Spleen (tissue), 13 donors: ENCODE results near the gene CD300C. TPM values are rescaled to one million over a fixed set of nuclear protein-coding genes. Genes with fewer than 3 reads are reported as not detected.

ENCODE experiments used
- DNase-seq: peaks from one replicate; pipeline ENCODE4 v3.0.0-alpha.2; 2020
- H3K27ac ChIP-seq, 8 donors: fragments of 200-600 bp; sonication (generic) in 7 of 8; 1 replicate in 4 of 8; 2 replicates in 4 of 8; pipeline versions ENCODE4 v1.5.0 to v1.8.0; 2016 to 2021; ENCODE audit warnings: inconsistent platforms in 4 of 8, mild to moderate bottlenecking in 4 of 8, moderate library complexity in 1 of 8
- H3K27me3 ChIP-seq, 7 donors: fragments of 200-600 bp; sonication (generic) in 6 of 7; replicated peaks in 1 of 7; 1 replicate in 4 of 7; 2 replicates in 3 of 7; pipeline versions ENCODE4 v1.5.0 to v1.8.0; 2016 to 2021; ENCODE audit warnings: inconsistent platforms in 3 of 7, mild to moderate bottlenecking in 1 of 7
- H3K36me3 ChIP-seq, 6 donors: fragments of 200-600 bp; sonication (generic) in 5 of 6; 1 replicate in 4 of 6; 2 replicates in 2 of 6; pipeline versions ENCODE4 v1.5.0 to v1.8.0; 2016 to 2021; ENCODE audit warnings: inconsistent platforms in 2 of 6
- H3K4me1 ChIP-seq, 6 donors: fragments of 200-600 bp; sonication (generic) in 5 of 6; 1 replicate in 3 of 6; 2 replicates in 3 of 6; pipeline versions ENCODE4 v1.5.0 to v1.8.0; 2016 to 2021; ENCODE audit warnings: inconsistent platforms in 3 of 6
- H3K4me3 ChIP-seq, 8 donors: fragments of 200-600 bp; sonication (generic) in 7 of 8; 1 replicate in 4 of 8; 2 replicates in 4 of 8; pipeline versions ENCODE4 v1.5.0 to v1.8.0; 2016 to 2021; ENCODE audit warnings: inconsistent platforms in 4 of 8, mild to moderate bottlenecking in 4 of 8, moderate library complexity in 2 of 8
- H3K9me3 ChIP-seq, 8 donors: fragments of 200-600 bp; sonication (generic) in 7 of 8; 1 replicate in 4 of 8; 2 replicates in 4 of 8; pipeline versions ENCODE4 v1.5.0 to v1.8.0; 2016 to 2021; ENCODE audit warnings: inconsistent platforms in 4 of 8
- CTCF ChIP-seq, 11 experiments: fragments of 200-600 bp in 7 of 11; fragments of 450-650 bp in 4 of 11; sonication (generic) in 4 of 11; IDR thresholded peaks in 8 of 11; conservative IDR thresholded peaks in 3 of 11; 1 replicate in 7 of 11; 2 replicates in 4 of 11; pipeline versions ENCODE4 v1.4.0 to v1.8.0; 2016 to 2021; ENCODE audit warnings: antibody characterized with exemption in 11 of 11, inconsistent platforms in 4 of 11, mild to moderate bottlenecking in 1 of 11
- POLR2A ChIP-seq, 3 donors: fragments of 450-650 bp; IDR thresholded peaks; one replicate each; pipeline ENCODE4 v1.5.1; 2017; ENCODE audit warnings: antibody characterized with exemption in 3 of 3, mild to moderate bottlenecking in 1 of 3
- POLR2AphosphoS5 ChIP-seq, 3 donors: sonication (generic); formaldehyde crosslinking; IDR thresholded peaks; one replicate each; pipeline ENCODE4 v1.5.1; 2017; ENCODE audit warnings: antibody characterized with exemption in 3 of 3
- WGBS, 5 donors: extraction: QIAGEN DNeasy Blood & Tissue Kit in 3 of 5; methylation state at CpG; one replicate each; pipeline versions ENCODE4 v1.1.5 to v1.1.7; 2013 to 2018; 5-methylcytosine and 5-hydroxymethylcytosine counted together
- intact Hi-C: fragments of 100-400 bp; cut with DNase I; formaldehyde crosslinking; loops from one replicate; pipeline ENCODE4 v1.15.0; 2023; ENCODE audit warnings: low total_unique reads
- long read RNA-seq, 2 donors: transcript quantifications; one replicate each; lab custom pipeline, GENCODE V29; 2026
- polyA plus RNA-seq, 3 donors: library from polyadenylated mRNA; stranded (reverse); fragments of 200-250 nt; gene quantifications; one replicate each; pipeline ENCODE4 v1.2.1, GENCODE V29; 2013
- total RNA-seq, 7 donors: library from RNA; depleted of rRNA in 3 of 7; stranded (reverse); fragments of >200 nt in 3 of 7; fragmentation: NEBNext Ultra II Directional in 4 of 7; extraction: Animal tissue kit (Norgen Biotek cat#: 25700) in 4 of 7; gene quantifications; one replicate each; pipeline versions ENCODE4 v1.1.0 to v1.2.1, GENCODE V29; 2016 to 2021
- donor health status: healthy with polysubstance abuse.
- donor health status: DM: no; HTN: no; CAD: no; lungs with moderate emphysema.
- donor health status: DM: no; HTN: no; CAD: no.
- donor health status: Bipolar disorder and iron deficiency.
- donor health status: healthy.
- donor health status: DM: no; HTN: no; CAD: no.
- donor health status: DM: yes; HTN: yes; CAD: no.

The CD300C gene
- total RNA-seq (10 to 100 TPM in 2 of 7 donors, 1 to 10 TPM in 5; 4.3 to 10.3 (median 6.0) TPM), polyA plus RNA-seq (1 to 10 TPM in 2 of 3 donors, under 1 TPM in 1; 0.96 to 1.2 (median 1.0) TPM)
- long read RNA-seq, donor 1, partial matches to known transcripts: 0 of 1 reads
- long read RNA-seq, donor 1, other reads (novel, unspliced or antisense): 0 of 1 reads
- long read RNA-seq, donor 2: 0 reads

GRCh38 chr17:74545843-74546230 is at the start of gene CD300C:
TSS of gene CD300C (minus strand) at chr17:74546115. CDS start at chr17:74545782, 333 bp downstream.
- WGBS, 5 donors: 28 to 57% (median 42%) methylated on average over 4 to 5 of the region's 5 CpGs
- intact Hi-C loops: no loop called here
- peak within 1 kb of the TSS in 2 of 8 donors; percentile 22 to 45 for H3K4me3 ChIP-seq
- peaks cover 0 to 23% (median 2%) of the 10 kb centered on the region in 6 donors for H3K4me1 ChIP-seq
- TF ChIP-seq POLR2A (IDR thresholded peaks at IDR 0.05) (no peak), POLR2AphosphoS5 (IDR thresholded peaks at IDR 0.05) (peak in 2 of 3 donors; percentile 35 to 43)
- peaks cover 0 to 7% (median 0%) of the 10 kb centered on the region in 6 donors for H3K36me3 ChIP-seq
- peak within 1 kb of the TSS in 6 of 8 donors; percentile 26 to 79 (median 52) for H3K27ac ChIP-seq
- peak; percentile 77 for DNase-seq
- peaks cover 0 to 14% (median 0%) of the 10 kb centered on the region in 7 donors for H3K27me3 ChIP-seq
- H3K9me3 ChIP-seq: no peaks in the 10 kb centered on the region

GRCh38 chr17:74595037-74595750 is 49.3 kb upstream of the CD300C start:
- TF ChIP-seq POLR2A (IDR thresholded peaks at IDR 0.05) (no peak), POLR2AphosphoS5 (IDR thresholded peaks at IDR 0.05) (no peak), CTCF (IDR thresholded peaks at IDR 0.05 in 8 of 11, conservative IDR thresholded peaks at IDR 0.05 in 3 of 11) (no peak)
- peaks cover 0 to 29% (median 14%) of the 10 kb centered on the region in 6 donors for H3K4me1 ChIP-seq
- DNase-seq: no peak
- H3K9me3 ChIP-seq: no peaks in the 10 kb centered on the region
- WGBS, 5 donors: 68 to 81% (median 69%) methylated on average over 6 of the region's 6 CpGs
- no peaks in the 10 kb centered on the region for H3K36me3 ChIP-seq
- intact Hi-C loops: no loop called here
- no peak overlapping the region for H3K4me3 ChIP-seq
- H3K27ac ChIP-seq: no peak overlapping the region
- peaks cover 0 to 39% (median 0%) of the 10 kb centered on the region in 7 donors for H3K27me3 ChIP-seq

GRCh38 chr17:74592087-74592990 is 46.4 kb upstream of the CD300C start, which contains the start of gene CD300LD:
TSS of gene CD300LD (minus strand) at chr17:74592283. CDS start at chr17:74592202, 81 bp downstream.
- DNase-seq: no peak
- TF ChIP-seq POLR2AphosphoS5 (IDR thresholded peaks at IDR 0.05): no peak
- TF ChIP-seq POLR2A (IDR thresholded peaks at IDR 0.05): no peak
- no peak for TF ChIP-seq CTCF (IDR thresholded peaks at IDR 0.05 in 8 of 11, conservative IDR thresholded peaks at IDR 0.05 in 3 of 11)
- intact Hi-C loops: no loop called here
- Histone ChIP-seq H3K4me1 (peaks cover 0 to 12% (median 0%) of the 10 kb centered on the region in 6 donors), H3K27ac (peak within 1 kb of the TSS in 3 of 8 donors; percentile 36 to 71 (median 66)), H3K27me3 (peaks cover 0 to 35% (median 0%) of the 10 kb centered on the region in 7 donors), H3K36me3 (no peaks in the 10 kb centered on the region), H3K9me3 (no peaks in the 10 kb centered on the region), H3K4me3 (no peak within 1 kb of the TSS)
- WGBS, 5 donors: 56 to 67% (median 65%) methylated on average over 14 of the region's 14 CpGs

GRCh38 chr17:74591503-74591902 is 45.6 kb upstream of the CD300C start:
- no peak for DNase-seq
- WGBS, 5 donors: 73 to 88% (median 87%) methylated on average over 1 of the region's 1 CpG
- peaks cover 0 to 40% (median 0%) of the 10 kb centered on the region in 7 donors for H3K27me3 ChIP-seq
- TF ChIP-seq CTCF (IDR thresholded peaks at IDR 0.05 in 8 of 11, conservative IDR thresholded peaks at IDR 0.05 in 3 of 11): no peak
- no peak for TF ChIP-seq POLR2A (IDR thresholded peaks at IDR 0.05)
- no peak for TF ChIP-seq POLR2AphosphoS5 (IDR thresholded peaks at IDR 0.05)
- H3K36me3 ChIP-seq: no peaks in the 10 kb centered on the region
- no peak overlapping the region for H3K4me3 ChIP-seq
- peaks cover 0 to 12% (median 0%) of the 10 kb centered on the region in 6 donors for H3K4me1 ChIP-seq
- intact Hi-C loops: no loop called here
- H3K27ac ChIP-seq: peak overlapping the region in 2 of 8 donors; percentile 66 to 71
- H3K9me3 ChIP-seq: no peaks in the 10 kb centered on the region
